ENCODE measurements around the gene FSIP1. TPM values are rescaled to one million over a fixed set of nuclear protein-coding genes. Genes with fewer than 3 reads are reported as not detected.

The FSIP1 gene
- total and polyA plus RNA-seq, 2 donors from 2014 or later = 0.75 to 2.4 TPM

DNA sequence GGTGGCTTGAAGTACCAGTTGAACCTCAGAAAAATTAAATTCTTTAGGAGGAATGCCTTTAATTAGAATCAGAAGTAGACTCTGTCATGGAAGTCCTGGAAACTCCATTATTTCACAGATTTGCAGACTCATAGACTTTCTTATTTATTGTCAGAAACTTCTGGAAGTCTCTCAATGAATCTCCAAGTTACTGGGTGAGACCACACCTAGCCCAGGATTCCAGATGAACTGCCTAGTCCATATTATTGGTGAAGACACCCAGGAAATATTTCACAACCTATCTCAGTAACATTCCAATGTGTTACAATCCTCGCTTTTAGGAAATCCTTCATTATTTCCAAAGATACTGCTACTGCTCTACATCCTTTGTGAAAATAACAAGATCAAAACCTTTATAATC lies 208.2 kb downstream of the FSIP1 start:
- H3K9ac ChIP-seq (ENCODE audit: low read length in 3 of 3) = no peak overlapping the region
- DNase-seq (no peak), FAIRE-seq (no peak)
- no peak overlapping the region for H3K27ac ChIP-seq (ENCODE audit: low read depth in 2 of 2, low read length in 2 of 2)
- no peak overlapping the region for H3K4me3 ChIP-seq (ENCODE audit: low read length in 3 of 3)
- no peaks in the 10 kb centered on the region for H3K27me3 ChIP-seq (ENCODE audit: control insufficient read depth, insufficient read depth, low read length)
- H3K36me3 ChIP-seq (ENCODE audit: control insufficient read depth in 2 of 3, insufficient read depth in 3 of 3, low read length in 3 of 3) = no peaks in the 10 kb centered on the region
- H3K4me1 ChIP-seq (ENCODE audit: control insufficient read depth in 2 of 3, insufficient read depth in 2 of 3, low read depth in 1 of 3, low read length in 3 of 3) = peaks cover 0 to 4% (median 4%) of the 10 kb centered on the region in 3 donors
- TF ChIP-seq, protein P1, sequence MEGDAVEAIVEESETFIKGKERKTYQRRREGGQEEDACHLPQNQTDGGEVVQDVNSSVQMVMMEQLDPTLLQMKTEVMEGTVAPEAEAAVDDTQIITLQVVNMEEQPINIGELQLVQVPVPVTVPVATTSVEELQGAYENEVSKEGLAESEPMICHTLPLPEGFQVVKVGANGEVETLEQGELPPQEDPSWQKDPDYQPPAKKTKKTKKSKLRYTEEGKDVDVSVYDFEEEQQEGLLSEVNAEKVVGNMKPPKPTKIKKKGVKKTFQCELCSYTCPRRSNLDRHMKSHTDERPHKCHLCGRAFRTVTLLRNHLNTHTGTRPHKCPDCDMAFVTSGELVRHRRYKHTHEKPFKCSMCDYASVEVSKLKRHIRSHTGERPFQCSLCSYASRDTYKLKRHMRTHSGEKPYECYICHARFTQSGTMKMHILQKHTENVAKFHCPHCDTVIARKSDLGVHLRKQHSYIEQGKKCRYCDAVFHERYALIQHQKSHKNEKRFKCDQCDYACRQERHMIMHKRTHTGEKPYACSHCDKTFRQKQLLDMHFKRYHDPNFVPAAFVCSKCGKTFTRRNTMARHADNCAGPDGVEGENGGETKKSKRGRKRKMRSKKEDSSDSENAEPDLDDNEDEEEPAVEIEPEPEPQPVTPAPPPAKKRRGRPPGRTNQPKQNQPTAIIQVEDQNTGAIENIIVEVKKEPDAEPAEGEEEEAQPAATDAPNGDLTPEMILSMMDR (IDR thresholded peaks at IDR 0.05; ENCODE audit: borderline replicate concordance, extremely low read depth, insufficient read depth) = no peak
- no peaks in the 10 kb centered on the region for H3K9me3 ChIP-seq (ENCODE audit: control insufficient read depth in 2 of 3, insufficient read depth in 1 of 3, low read length in 3 of 3)
- intact Hi-C loops (cut with DNase I) = no loop called here

DNA sequence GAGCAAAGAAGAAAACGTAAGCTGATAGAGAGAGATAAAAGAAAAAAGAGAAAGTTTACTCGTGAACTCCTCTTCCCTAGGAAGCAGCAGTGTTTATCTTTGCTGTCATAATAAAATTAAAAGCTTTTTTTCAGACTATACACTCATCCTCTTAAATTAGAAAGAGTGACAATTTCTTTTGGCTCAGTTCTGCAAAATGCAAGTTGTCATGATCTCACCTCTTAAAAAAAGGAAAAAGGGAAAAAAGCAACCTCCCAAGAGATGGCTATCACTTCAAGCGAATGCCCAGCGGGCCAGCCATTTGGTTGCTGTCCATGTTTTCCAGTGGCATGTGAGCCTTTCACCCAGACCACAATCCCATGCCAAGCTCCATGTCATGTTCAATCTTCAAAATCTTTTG lies 208.8 kb downstream of the FSIP1 start:
- Histone ChIP-seq H3K9me3 (ENCODE audit: control insufficient read depth in 2 of 3, insufficient read depth in 1 of 3, low read length in 3 of 3) (no peaks in the 10 kb centered on the region), H3K9ac (ENCODE audit: low read length in 3 of 3) (no peak overlapping the region), H3K27me3 (ENCODE audit: control insufficient read depth, insufficient read depth, low read length) (no peaks in the 10 kb centered on the region), H3K36me3 (ENCODE audit: control insufficient read depth in 2 of 3, insufficient read depth in 3 of 3, low read length in 3 of 3) (no peaks in the 10 kb centered on the region), H3K4me1 (ENCODE audit: control insufficient read depth in 2 of 3, insufficient read depth in 2 of 3, low read depth in 1 of 3, low read length in 3 of 3) (peaks cover 0 to under 1% (median 0%) of the 10 kb centered on the region in 3 donors), H3K27ac (ENCODE audit: low read depth in 2 of 2, low read length in 2 of 2) (no peak overlapping the region), H3K4me3 (ENCODE audit: low read length in 3 of 3) (no peak overlapping the region)
- no peak for DNase-seq
- TF ChIP-seq, protein P1 (IDR thresholded peaks at IDR 0.05; ENCODE audit: borderline replicate concordance, extremely low read depth, insufficient read depth) = no peak
- intact Hi-C loops (cut with DNase I) = no loop called here
- no peak for FAIRE-seq

DNA sequence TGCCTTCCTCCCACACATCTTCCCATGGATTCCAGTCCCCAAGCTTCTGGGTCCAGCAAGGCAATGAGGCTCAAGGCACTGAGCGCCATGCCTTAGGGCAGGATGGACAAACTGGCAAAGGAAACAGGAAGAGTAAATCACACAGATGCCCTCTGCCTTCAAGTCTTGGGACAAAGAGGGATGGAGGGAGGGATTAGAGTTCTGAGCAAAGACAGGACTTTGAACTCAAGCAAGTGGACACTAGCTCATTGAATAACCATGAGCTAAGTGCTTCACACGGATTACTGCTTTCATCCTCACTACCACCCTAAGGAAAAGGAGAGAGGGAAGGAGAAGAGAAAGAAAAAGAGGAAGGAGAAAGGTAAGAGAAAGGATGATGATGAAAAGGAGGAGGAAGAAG lies 209.4 kb downstream of the FSIP1 start:
- FAIRE-seq = no peak
- no peaks in the 10 kb centered on the region for H3K4me1 ChIP-seq (ENCODE audit: control insufficient read depth in 2 of 3, insufficient read depth in 2 of 3, low read depth in 1 of 3, low read length in 3 of 3)

More for the DNA sequence above, 209.4 kb downstream of the FSIP1 start:
- H3K36me3 ChIP-seq (ENCODE audit: control insufficient read depth in 2 of 3, insufficient read depth in 3 of 3, low read length in 3 of 3) = no peaks in the 10 kb centered on the region
- H3K27ac ChIP-seq (ENCODE audit: low read depth in 2 of 2, low read length in 2 of 2) = no peak overlapping the region
- DNase-seq = no peak
- no peaks in the 10 kb centered on the region for H3K27me3 ChIP-seq (ENCODE audit: control insufficient read depth, insufficient read depth, low read length)
- H3K4me3 ChIP-seq (ENCODE audit: low read length in 3 of 3) = no peak overlapping the region
- intact Hi-C loops (cut with DNase I) = no loop called here
- no peaks in the 10 kb centered on the region for H3K9me3 ChIP-seq (ENCODE audit: control insufficient read depth in 2 of 3, insufficient read depth in 1 of 3, low read length in 3 of 3)
- TF ChIP-seq, protein P1 (IDR thresholded peaks at IDR 0.05; ENCODE audit: borderline replicate concordance, extremely low read depth, insufficient read depth) = no peak
- no peak overlapping the region for H3K9ac ChIP-seq (ENCODE audit: low read length in 3 of 3)
